Measurements from ENCODE around the gene NTSR1.

The NTSR1 gene

DNA sequence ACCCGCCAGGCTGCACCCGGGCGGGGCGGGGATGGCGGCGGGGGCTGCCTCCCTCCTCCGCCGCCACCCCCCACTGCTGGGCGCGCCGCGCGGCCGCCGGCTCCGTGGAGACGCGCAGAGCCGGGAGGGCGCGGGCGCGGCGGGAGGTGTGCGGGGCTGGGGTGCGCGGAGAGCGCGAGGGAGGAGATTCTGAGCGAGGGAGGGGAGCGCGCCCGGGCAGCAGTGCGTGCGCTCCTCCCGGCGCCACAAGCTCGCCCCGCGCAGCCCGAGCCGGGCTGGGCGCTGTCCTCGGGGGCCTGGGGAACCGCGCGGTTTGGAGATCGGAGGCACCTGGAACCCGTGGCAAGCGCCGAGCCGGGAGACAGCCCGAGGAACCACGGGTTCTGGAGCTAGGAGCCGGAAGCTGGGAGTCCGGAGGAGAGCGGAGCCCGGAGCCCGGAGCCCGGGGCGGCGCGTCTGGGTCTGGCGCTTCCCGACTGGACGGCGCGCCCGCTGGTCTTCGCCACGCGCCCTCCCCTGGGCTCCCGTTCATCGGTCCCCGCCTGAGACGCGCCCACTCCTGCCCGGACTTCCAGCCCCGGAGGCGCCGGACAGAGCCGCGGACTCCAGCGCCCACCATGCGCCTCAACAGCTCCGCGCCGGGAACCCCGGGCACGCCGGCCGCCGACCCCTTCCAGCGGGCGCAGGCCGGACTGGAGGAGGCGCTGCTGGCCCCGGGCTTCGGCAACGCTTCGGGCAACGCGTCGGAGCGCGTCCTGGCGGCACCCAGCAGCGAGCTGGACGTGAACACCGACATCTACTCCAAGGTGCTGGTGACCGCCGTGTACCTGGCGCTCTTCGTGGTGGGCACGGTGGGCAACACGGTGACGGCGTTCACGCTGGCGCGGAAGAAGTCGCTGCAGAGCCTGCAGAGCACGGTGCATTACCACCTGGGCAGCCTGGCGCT is at the start of gene NTSR1:
NTSR1 (plus strand) TSS at position 246 of the 946 bp plus-strand sequence; CDS start at position 618, 372 bp downstream.
- no peak for DNase-seq

- DNase-seq = no peak
Measured at GRCh38 chr20:62659488-62660239, 49.0 kb upstream of the NTSR1 start.

- DNase-seq = no peak
Measured at GRCh38 chr20:62660240-62660615, 48.4 kb upstream of the NTSR1 start.

DNA sequence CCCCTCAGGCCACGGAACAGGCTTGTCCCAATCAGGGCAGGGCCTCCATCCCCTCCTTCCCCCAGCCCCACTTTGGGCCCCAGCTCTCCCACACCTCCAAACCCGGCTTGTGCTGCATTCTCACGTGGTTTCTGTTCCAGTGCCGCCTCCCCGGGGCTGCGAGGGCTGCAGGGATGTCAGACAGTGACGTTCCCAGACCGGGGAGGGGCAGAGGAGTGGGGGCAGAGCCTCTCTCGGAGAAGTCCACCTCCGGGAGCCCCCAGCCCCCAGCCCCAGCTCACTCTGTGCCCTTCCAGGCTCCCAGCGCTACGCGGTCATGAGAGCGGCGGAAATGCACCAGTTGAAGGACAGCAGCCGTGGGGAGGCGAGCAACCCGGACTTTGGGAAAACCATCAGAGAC is 47.9 kb upstream of the NTSR1 start:
- DNase-seq = no peak

DNA sequence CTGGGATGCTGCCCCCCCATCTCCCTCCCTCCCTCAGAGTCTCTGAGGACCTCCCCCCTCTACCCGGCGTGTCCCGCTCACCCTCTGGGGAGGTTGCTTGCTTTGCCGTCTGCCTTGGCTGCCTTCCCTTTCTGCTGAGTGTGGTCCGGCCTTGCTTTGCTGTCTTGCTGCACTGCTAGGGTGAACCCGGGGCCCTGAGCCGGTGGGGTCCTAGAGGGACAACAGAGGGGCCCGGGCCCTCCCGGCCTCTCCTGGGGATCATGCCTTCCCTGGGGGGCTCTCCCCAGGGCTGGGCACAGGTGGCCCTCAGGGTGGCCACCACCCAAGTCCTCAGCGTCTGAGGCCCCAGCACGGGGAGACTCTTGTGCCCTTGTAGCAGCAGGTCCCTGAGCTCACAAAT is 47.0 kb upstream of the NTSR1 start:
- no peak for DNase-seq

DNA sequence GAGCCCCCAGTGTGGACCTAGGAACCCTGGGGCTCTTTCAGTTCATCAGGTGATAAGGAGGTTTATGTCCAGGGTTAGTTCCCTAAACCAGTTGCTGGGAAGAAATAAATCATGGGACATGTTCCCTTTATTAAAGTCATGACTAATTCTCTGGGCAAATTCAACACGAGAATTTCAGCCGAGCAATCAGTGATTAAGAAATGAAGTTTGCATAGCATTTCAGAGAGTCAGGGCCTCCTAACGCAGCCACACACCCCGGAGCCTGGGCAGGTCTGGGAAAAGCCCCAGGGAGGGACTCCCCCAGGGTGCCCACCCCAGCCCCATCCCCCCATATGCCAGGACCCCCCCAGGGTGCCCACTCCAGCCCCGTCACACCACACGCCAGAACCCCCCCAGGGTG is 46.2 kb upstream of the NTSR1 start:
- no peak for DNase-seq

DNA sequence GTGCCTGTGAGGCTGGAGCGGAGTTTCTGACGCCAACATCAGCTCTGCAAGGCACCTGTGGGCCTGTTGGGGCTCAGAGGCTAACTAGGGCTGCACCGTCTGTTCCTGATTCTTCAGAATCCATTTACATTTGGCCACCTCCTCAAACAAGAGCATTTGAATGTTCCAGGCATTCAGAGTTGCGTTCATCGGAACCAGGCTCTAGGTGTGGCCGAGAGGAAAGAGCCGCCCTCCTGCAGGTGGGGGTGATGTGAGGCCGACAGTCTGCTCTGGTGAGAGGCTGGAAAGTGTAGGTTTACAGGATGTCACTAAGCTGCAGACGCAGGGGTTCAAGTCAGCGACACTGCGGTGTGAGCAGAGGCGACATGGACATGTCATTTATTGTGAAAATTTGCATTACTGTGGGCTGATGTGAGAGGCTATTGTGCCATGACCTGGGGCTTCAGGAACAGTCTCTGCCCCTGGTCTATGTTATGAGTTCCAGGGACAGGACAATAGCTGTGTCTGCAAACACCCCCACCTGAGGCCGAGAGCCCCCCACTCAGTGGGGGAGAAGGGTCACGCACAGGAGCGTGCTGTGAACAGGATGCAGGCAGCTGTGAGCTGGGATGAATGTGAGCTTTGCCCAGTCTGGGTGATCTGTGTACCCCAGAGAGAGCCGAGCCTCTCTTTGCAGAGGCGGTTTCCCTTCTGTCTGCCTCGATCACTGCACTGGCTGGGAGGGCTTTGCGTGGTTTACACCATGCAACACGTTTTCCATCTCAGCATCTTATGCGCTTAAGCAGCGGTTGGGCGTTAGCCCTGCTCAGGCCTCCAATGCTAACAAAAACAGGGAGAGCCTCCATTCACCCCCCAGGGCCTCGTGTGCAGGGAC is 45.3 kb upstream of the NTSR1 start:
- DNase-seq = no peak

- DNase-seq = no peak
Measured at GRCh38 chr20:62664019-62664971, 44.3 kb upstream of the NTSR1 start.

DNA sequence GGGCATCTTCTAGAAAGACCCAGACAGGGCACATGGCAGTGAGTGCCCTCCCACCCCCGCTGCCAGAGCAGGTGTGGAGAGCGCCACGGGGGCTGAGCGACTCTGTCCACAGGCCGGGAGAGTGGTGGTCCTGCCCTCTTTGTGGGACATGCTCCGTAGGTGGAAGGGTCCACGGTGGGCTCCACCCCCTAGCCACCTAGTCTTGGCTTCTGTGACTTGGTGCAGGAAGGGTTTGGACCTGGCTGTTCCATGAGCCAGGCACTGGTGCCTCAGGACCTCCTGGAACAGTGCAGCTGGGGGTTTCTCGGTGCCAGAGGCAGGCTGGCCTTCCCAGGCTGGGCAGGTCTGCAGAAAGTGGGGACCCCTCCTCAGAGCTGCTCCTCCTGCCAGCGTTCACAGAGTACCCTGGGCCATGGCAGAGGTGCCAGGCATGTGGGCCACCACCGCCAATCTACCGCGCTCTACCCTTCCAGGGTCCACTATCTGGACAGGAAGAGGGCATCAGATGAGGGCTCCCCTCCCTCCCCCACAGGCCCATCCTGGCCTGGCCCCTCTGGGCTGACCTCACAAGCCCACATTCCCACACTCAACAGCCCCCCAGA is 43.4 kb upstream of the NTSR1 start:
- no peak for DNase-seq

GRCh38 chr20:62665826-62666735 is 42.6 kb upstream of the NTSR1 start:
- no peak for DNase-seq

DNA sequence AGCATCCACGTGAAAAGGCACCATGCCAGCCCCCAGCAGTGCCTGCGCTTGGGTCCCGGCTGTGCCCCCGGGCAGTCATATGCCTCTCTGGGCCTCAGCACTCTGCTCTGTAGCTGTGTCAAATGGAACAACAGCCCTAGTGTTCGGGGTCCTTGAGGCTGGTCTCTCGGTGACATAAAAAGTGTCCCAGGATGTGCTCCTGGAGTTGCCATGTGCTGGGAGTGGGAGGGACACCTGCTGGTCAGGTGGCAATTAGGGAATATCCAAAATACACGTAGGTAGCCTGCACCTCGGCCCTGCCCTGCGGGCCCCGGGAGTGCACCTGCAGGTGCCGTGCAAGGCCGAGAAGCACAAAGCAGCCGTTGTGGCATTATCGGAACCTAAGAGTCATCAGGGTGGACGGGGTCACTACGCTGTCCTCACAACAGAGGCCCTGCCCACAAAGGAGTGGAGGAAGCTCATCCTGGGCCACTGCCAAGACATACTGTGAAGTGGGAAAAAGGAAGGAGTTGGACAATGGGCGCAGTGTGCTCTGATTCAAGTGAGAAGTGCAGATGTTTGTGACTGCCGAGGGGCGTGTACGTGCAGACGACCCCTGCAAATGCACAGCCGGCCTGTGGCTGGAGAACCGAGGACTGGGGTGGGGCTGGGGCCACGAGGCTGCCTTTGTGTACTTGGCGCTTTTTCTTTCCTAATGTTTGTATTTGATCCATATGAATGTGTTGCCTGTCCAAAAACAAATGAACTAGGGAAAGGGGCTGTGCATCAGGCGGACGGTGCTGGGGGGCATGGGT is 41.7 kb upstream of the NTSR1 start:
- no peak for DNase-seq

- DNase-seq = no peak
Measured at GRCh38 chr20:62667530-62668440, 40.9 kb upstream of the NTSR1 start.

GRCh38 chr20:62668441-62669027 is 40.1 kb upstream of the NTSR1 start:
- no peak for DNase-seq

GRCh38 chr20:62669249-62669648 is 39.4 kb upstream of the NTSR1 start:
- no peak for DNase-seq

- no peak for DNase-seq
Measured at GRCh38 chr20:62670156-62670555, 38.5 kb upstream of the NTSR1 start.

- no peak for DNase-seq
Measured at GRCh38 chr20:62670998-62671397, 37.6 kb upstream of the NTSR1 start.

- peak; percentile 54 for DNase-seq
Measured at GRCh38 chr20:62671765-62672164, 36.9 kb upstream of the NTSR1 start.

DNA sequence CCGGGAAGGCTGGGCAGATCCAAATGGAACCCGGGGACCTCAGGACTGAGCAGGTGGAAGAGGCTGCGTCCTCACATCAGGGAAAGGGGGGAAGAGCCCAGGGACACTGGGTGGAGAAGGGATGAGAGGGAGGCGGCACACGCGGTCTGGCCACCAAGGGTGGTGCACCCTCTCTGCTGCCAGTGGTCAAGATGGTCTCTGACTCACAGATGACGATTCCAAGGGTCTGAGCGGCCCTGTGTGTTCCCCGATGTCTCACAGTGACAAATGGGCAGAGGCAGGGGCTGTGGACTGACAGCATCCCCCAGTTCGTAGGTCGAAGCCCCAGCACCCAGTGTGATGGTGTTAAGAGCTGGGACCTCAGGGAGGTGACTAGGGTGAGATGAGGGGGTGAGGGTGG is 34.3 kb upstream of the NTSR1 start:
- DNase-seq = no peak
